Stomach (tissue), 9 donors: ENCODE data around the gene ATG4D. TPM values are rescaled to one million over a fixed set of nuclear protein-coding genes. Genes with fewer than 3 reads are reported as not detected.

ENCODE experiments used
- DNase-seq, 2 donors: peaks; one replicate each; pipeline versions ENCODE4 v3.0.0 to v3.0.0-alpha.2; 2013 to 2019
- H3K27ac ChIP-seq, 5 donors: fragments of 200-600 bp in 4 of 5; sonication (generic) in 4 of 5; one replicate each; pipeline ENCODE4 v1.5.1; 2013 to 2019; ENCODE audit warnings: mild to moderate bottlenecking in 1 of 5, moderate library complexity in 1 of 5
- H3K27me3 ChIP-seq, 3 donors: fragments of 200-600 bp; sonication (generic); one replicate each; pipeline ENCODE4 v1.5.1; 2017 to 2019; ENCODE audit warnings: mixed run types in 1 of 3
- H3K36me3 ChIP-seq, 4 donors: fragments of 200-600 bp; sonication (generic); 1 replicate in 3 of 4; 2 replicates in 1 of 4; pipeline ENCODE4 v1.5.1; 2016 to 2019
- H3K4me1 ChIP-seq, 4 donors: fragments of 200-600 bp; sonication (generic); one replicate each; pipeline ENCODE4 v1.5.1; 2016 to 2019
- H3K4me3 ChIP-seq, 4 donors: fragments of 200-600 bp; sonication (generic) in 3 of 4; one replicate each; pipeline ENCODE4 v1.5.1; 2016 to 2019; ENCODE audit warnings: mild to moderate bottlenecking in 1 of 4
- H3K9me3 ChIP-seq, 4 donors: fragments of 200-600 bp; sonication (generic); one replicate each; pipeline ENCODE4 v1.5.1; 2016 to 2019
- EP300 ChIP-seq: sonication (generic); formaldehyde crosslinking; IDR thresholded peaks from one replicate; pipeline ENCODE4 v1.6.1; 2017; ENCODE audit warnings: antibody characterized with exemption
- POLR2A ChIP-seq, 4 donors: fragments of 450-650 bp; IDR thresholded peaks; one replicate each; pipeline ENCODE4 v1.6.1; 2016; ENCODE audit warnings: antibody characterized with exemption in 4 of 4, control low read depth in 2 of 4, mild to moderate bottlenecking in 1 of 4, moderate library complexity in 1 of 4
- POLR2AphosphoS5 ChIP-seq, 3 donors: sonication (generic); formaldehyde crosslinking; IDR thresholded peaks; one replicate each; pipeline ENCODE4 v1.6.1; 2016; ENCODE audit warnings: antibody characterized with exemption in 3 of 3
- WGBS, 5 donors: extraction: QIAGEN DNeasy Blood & Tissue Kit in 3 of 5; methylation state at CpG; one replicate each; pipeline versions ENCODE4 v1.1.5 to v1.1.7; 2013 to 2018; 5-methylcytosine and 5-hydroxymethylcytosine counted together
- intact Hi-C: fragments of 100-400 bp; cut with DNase I; formaldehyde crosslinking; loops from one replicate; pipeline ENCODE4 v1.15.1; 2023; ENCODE audit warnings: low total_unique reads
- polyA plus RNA-seq, 3 donors: library from polyadenylated mRNA; stranded (reverse); fragments of 200-250 nt; gene quantifications; one replicate each; pipeline ENCODE4 v1.2.3, GENCODE V29; 2013
- total RNA-seq, 5 donors: library from RNA; depleted of rRNA; stranded (reverse); fragments of >200 nt; gene quantifications; one replicate each; pipeline versions ENCODE4 v1.1.0 to v1.2.3, GENCODE V29; 2014 to 2016
- TF ChIP-seq, protein P1 (sequence below), 7 experiments: fragments of 450-650 bp in 4 of 7; fragments of 200-600 bp in 3 of 7; sonication (generic) in 3 of 7; IDR thresholded peaks; one replicate each; pipeline ENCODE4 v1.5.1; 2016 to 2019; ENCODE audit warnings: antibody characterized with exemption in 7 of 7, control low read depth in 2 of 7, mild to moderate bottlenecking in 1 of 7
- donor health status: healthy with polysubstance abuse.
- donor health status: Bipolar disorder and iron deficiency.
- donor health status: healthy.

ATG4D gene
- total and polyA plus RNA-seq, 8 donors: 2.3 to 336 (median 26.7) TPM

DNA sequence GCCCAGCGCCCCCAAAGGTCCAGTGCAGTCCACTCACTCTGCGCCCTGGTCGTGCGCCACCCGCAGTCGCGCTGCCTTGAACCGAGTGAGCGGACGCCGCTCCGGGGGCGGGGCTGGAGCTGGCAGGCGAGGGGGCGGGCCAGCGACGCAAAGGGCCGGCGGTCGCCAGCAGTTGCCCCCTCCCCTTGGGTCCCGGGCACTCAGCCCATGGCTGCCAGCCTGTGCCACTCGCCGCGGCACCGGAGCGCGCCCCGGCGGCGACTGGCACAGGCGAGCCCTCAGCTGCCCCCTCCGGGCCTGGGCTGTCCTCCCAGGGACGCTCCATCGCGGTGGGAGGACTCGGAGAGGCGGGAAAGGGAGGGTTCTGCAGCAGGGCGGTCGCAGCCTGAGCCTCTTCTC lies 26.3 kb upstream of the ATG4D start, which contains the start of gene S1PR5:
TSS of gene S1PR5 (minus strand) at position 87 of the 399 bp plus-strand sequence. CDS start 2,436 bp downstream, outside the sequence.
- no peaks in the 10 kb centered on the region for H3K9me3 ChIP-seq
- TF ChIP-seq POLR2A (IDR thresholded peaks at IDR 0.05): no peak
- no peak for TF ChIP-seq POLR2AphosphoS5 (IDR thresholded peaks at IDR 0.05)
- intact Hi-C loops: no loop called here
- peaks cover 28 to 54% (median 46%) of the 10 kb centered on the region in 4 donors for H3K4me1 ChIP-seq
- peaks cover 31 to 96% (median 73%) of the 10 kb centered on the region in 3 donors for H3K27me3 ChIP-seq
- H3K36me3 ChIP-seq: no peaks in the 10 kb centered on the region
- H3K27ac ChIP-seq: no peak within 1 kb of the TSS
- DNase-seq: peak in 1 of 2 donors; percentile 48
- 0 to 1% (median 0%) methylated on average over 3 to 39 of the region's 39 CpGs for WGBS, 5 donors
- peak within 1 kb of the TSS; percentile 15 to 43 (median 24) for H3K4me3 ChIP-seq

DNA sequence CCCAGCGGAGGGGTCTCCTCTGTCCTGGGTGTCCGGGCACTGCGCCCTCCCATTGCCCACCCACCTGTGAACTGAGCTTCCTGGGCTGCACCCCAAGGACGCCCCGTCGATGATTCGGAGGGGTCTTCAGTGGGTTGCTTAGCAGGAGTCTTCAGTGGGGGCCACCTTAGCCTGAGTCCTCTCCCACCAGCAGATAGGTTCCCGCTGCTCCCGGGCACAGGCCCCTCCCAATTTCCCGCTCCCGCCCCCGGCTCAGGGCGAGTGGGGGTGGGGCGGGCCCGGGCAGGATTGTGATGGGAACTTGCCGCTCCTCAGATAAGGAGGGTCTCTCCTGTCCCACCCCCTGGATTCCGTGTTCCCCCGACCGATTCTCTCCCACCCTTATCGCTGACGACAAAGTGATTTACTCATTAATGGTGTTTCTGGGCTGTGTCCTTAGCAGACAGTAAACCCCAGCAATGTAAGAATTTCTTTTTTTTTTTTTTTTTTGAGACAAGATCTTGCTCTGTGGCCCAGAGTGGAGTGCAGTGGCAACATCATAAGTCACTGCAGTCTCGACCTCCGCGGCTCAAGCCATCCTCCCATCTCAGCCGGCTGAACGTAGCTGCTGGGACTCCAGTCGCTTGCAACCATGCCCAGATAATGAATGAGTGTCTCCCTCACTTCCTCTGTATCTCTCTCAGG lies 25.8 kb upstream of the ATG4D start:
- H3K4me1 ChIP-seq: peaks cover 28 to 54% (median 46%) of the 10 kb centered on the region in 4 donors
- H3K27ac ChIP-seq: no peak overlapping the region
- no peaks in the 10 kb centered on the region for H3K9me3 ChIP-seq
- H3K4me3 ChIP-seq: peak overlapping the region; percentile 15 to 43 (median 24)
- H3K36me3 ChIP-seq: no peaks in the 10 kb centered on the region
- peak in 1 of 2 donors; percentile 48 for DNase-seq
- WGBS, 5 donors: 1 to 5% (median 2%) methylated on average over 18 to 27 of the region's 27 CpGs
- peaks cover 31 to 96% (median 68%) of the 10 kb centered on the region in 3 donors for H3K27me3 ChIP-seq
- TF ChIP-seq EP300: no peak
- TF ChIP-seq, protein P1, sequence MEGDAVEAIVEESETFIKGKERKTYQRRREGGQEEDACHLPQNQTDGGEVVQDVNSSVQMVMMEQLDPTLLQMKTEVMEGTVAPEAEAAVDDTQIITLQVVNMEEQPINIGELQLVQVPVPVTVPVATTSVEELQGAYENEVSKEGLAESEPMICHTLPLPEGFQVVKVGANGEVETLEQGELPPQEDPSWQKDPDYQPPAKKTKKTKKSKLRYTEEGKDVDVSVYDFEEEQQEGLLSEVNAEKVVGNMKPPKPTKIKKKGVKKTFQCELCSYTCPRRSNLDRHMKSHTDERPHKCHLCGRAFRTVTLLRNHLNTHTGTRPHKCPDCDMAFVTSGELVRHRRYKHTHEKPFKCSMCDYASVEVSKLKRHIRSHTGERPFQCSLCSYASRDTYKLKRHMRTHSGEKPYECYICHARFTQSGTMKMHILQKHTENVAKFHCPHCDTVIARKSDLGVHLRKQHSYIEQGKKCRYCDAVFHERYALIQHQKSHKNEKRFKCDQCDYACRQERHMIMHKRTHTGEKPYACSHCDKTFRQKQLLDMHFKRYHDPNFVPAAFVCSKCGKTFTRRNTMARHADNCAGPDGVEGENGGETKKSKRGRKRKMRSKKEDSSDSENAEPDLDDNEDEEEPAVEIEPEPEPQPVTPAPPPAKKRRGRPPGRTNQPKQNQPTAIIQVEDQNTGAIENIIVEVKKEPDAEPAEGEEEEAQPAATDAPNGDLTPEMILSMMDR (IDR thresholded peaks at IDR 0.05): no peak
- no peak for TF ChIP-seq POLR2AphosphoS5 (IDR thresholded peaks at IDR 0.05)
- no peak for TF ChIP-seq POLR2A (IDR thresholded peaks at IDR 0.05)
- intact Hi-C loops: no loop called here

DNA sequence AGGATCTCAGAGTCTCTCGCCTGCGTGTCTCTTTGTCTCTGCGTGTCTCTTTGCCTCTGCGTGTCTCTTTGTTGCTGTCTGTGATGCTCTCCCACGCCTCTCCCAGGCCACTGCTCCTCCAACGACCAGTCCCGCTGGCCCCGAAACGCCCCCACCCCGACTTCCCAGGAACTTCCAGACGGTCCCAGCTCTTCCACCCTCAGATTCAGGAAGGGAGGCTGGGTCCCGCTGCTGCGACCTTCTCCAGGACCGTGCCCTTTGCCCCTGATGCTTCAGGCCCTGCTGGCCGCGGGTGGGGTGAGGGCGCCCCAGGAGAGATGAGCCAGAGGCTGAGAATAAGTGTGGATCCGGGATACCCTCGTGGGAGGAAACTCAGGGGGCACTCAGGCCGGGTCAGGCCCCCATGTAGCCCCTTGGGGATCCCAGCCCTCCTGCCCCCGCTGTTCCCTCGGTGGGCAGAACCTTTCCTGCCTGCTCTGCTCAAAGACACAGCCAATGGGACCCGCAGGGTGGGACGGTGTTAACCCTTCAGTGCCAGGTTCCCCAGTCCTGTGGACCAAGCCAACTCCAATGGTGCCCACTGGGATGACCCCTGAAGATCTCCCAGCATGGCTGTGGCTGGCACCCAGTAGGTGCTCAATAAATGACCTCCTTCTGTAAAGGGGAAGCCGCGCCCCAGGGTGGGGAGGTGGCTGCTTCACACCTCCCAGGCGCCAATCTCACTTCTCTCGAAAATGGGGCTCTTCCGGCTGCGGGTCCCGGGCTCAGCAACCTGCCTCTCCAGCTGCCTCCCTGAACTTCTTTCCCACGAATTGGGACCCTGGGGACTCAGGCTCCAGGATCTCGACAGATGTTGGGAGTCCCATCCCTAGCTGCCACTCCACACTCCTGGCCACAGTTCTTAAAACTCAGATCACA lies 25.0 kb upstream of the ATG4D start:
- peaks cover 28 to 52% (median 45%) of the 10 kb centered on the region in 4 donors for H3K4me1 ChIP-seq
- intact Hi-C loops: no loop called here
- peaks cover 27 to 89% (median 60%) of the 10 kb centered on the region in 3 donors for H3K27me3 ChIP-seq
- H3K27ac ChIP-seq: no peak overlapping the region
- H3K9me3 ChIP-seq: no peaks in the 10 kb centered on the region
- TF ChIP-seq POLR2A (IDR thresholded peaks at IDR 0.05): no peak
- no peak for TF ChIP-seq POLR2AphosphoS5 (IDR thresholded peaks at IDR 0.05)
- TF ChIP-seq EP300: no peak
- TF ChIP-seq, protein P1 (IDR thresholded peaks at IDR 0.05): no peak
- no peaks in the 10 kb centered on the region for H3K36me3 ChIP-seq
- H3K4me3 ChIP-seq: no peak overlapping the region
- DNase-seq: peak in 1 of 2 donors; percentile 43
- WGBS, 5 donors: 8 to 14% (median 12%) methylated on average over 24 to 33 of the region's 33 CpGs

DNA sequence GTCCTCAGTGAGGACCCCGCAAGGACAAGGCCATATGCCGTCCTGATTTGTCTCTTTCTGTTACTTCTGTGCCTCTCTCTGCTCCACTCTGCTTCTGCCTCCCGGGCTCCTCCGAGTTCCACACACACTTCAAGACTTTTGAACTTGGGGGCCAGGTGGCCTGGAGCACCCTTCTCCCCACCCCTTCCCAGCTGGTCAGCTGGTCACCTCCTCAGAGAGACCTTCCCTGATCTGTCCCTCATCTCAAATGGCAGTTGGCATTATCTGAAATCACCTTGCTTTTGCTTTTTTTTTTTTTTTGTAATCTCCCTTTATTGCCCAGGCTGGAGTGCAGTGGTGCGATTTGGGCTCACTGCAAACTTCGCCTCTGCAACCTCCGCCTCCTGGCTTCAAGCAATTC lies 24.3 kb upstream of the ATG4D start:
- H3K27ac ChIP-seq: no peak overlapping the region
- DNase-seq: no peak
- no peak overlapping the region for H3K4me3 ChIP-seq
- no peaks in the 10 kb centered on the region for H3K9me3 ChIP-seq
- TF ChIP-seq POLR2A (IDR thresholded peaks at IDR 0.05) (no peak), EP300 (no peak), POLR2AphosphoS5 (IDR thresholded peaks at IDR 0.05) (no peak)
- TF ChIP-seq, protein P1 (IDR thresholded peaks at IDR 0.05): no peak
- 62 to 78% (median 69%) methylated on average over 7 of the region's 7 CpGs for WGBS, 5 donors
- peaks cover 23 to 45% (median 39%) of the 10 kb centered on the region in 4 donors for H3K4me1 ChIP-seq
- intact Hi-C loops: no loop called here
- H3K27me3 ChIP-seq: peaks cover 20 to 89% (median 52%) of the 10 kb centered on the region in 3 donors
- H3K36me3 ChIP-seq: no peaks in the 10 kb centered on the region
